HG03095 (cell line): ENCODE measurements around the gene ZCCHC24.
A peak's percentile ranks its signal among the peaks of the same experiment; 100 is the strongest.

Experiments
- ATAC-seq: cut with Tn5 transposase; IDR thresholded peaks from one replicate; pipeline ENCODE4 v1.9.1; 2021; ENCODE audit warnings: moderate library complexity; ENCODE audit not compliant: unreplicated experiment

ZCCHC24 gene

GRCh38 chr10:79445161-79445976, at the start of gene ZCCHC24:
TSS of gene ZCCHC24 (minus strand) at chr10:79445624. CDS start at chr10:79445440, 184 bp downstream.
- ATAC-seq, result peak; percentile 96

DNA sequence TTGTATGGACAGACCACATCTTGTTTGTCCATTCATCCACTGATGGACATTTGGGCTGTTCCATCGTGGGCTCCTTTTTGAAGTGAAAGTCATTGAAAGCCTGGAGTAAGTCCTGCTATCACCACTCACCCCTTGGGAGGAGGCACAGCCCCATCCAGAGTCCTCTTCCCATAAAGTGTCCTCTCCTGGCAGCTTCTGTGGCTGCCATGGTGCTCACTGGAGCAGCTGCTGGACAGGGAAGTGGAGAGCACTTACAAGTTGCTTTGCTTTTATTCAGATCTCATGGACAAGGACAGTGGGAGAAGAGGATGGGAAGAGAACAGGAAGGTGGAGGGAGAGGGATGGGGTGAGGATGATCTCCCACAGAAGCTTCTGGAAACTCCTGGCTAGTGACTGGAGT, 48.4 kb upstream of the ZCCHC24 start:
- no peak for ATAC-seq

DNA sequence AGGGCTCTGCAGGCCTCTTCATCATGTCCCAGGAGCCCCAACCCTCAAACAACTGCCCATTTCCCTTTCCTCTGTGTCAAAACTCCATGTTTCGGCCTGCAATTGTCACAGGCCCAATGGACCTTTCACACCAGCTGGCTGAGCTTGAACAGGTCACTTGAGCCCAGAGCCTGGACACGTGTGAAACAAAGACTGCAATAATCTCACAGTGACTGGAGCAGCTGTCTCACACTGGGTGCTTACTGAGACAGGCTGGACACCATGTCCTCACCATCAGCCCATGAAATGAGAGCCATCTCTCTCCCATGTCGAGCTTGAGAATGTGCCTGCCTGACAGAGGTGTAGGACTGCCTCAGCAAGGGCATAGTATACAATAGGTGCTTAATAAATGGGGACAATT, 47.4 kb upstream of the ZCCHC24 start:
- ATAC-seq, result no peak

GRCh38 chr10:79492256-79492655, 46.8 kb upstream of the ZCCHC24 start:
- ATAC-seq, result no peak

DNA sequence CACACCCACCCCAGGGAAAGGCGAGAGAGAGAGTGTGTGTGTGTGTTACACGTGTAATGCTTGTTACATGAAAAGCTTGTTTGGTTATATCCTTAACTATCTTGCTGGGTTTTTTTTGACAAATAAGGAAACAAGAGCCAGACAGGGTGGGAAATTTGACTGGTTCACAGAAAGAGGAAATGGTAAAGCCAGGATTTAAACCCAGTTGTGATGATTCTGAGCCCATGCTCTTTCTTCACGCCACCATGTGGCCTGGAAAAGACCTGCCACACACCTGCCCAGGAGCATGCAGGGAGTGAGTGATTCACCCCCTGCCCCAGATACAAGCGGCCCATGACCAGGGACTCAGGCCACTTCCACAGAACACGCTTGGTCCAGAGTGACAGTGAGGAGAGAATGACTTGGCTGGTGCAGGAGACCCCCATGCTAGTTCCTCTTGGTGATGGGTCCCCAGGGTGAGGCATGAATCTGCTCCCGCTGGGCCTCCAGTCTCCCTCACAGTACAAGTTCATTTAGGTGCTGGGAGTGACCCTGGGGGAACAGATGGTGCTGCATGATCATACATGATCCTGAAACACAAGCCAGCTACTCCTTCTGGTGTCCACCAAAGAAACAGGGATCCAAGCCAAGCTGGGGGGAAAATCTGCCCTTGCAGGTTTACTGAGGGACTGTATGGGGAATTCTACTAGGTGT, 45.9 kb upstream of the ZCCHC24 start:
- no peak for ATAC-seq

DNA sequence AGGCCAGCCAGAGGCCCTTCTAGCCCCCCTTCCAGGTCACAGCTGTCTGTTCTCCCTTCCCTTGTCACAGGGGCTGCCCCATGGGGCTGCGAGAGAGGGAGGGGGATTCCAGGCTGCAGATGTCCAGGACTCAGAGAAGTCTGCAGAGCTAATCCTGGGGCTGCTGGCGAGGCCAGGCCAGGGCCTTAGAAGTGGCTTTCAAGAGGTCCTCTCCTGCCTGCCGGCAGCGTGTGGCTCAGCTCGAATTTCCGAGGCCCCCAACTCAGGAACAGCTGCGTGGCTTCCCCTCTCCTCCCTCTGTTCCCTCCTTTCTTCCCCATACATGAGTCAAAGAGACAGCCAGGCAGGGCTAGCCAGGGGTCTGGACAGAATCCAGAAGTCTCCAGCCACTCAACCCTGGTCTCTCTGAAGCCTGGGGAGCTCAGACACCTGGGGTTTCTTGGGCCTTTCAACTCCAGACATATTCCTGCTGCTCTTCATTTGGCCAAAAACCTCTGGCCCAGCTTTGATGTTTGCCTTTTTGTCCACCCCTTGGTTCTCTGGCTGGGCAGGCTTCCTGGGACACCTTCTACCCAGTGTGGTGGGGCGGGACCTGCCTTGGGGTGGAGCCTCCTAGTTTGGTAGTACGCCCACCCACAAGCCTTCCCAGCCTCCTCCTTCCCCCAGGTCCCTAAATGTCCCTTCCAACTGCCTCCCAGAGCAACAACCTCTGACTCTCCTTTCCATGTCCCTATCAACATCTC, 45.1 kb upstream of the ZCCHC24 start:
- ATAC-seq, result no peak

DNA sequence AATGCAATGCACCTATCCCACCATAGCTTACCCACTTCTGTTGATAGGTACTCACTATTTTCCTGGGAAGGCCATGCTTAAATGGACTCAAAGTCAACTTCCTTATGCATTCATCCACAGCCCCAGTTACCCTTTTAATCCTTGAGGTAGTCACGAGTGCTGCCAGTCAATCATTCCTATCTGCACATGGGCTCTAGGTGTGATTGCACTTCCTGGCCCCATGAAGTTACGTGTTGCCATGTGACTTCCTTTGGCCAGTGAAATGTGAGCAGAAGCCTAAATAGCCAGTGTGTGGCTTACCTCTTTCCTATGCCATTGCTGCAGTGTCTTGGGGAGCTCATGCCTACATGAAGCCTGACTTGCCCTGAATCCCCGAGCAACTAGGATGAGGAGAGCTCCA, 43.4 kb upstream of the ZCCHC24 start:
- no peak for ATAC-seq

DNA sequence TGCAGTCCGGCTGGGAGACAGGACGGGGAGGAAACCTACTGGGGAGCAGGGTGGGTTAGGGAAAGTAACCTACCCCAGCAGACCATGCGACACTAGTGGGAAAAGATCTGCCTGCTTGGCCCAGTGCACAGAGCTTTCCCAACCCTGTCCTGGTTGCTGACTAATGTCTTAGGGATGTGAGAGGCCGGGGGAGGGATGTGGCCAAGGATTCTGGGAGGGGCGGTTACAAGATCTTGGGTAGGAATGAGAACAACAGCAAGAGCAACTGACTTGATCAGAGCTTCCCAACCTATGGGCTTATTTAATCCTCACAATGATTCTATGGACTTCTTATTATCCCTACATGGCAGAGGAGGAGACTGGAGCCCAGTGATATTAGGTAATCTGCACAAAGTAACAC, 42.9 kb upstream of the ZCCHC24 start:
- ATAC-seq, result no peak

DNA sequence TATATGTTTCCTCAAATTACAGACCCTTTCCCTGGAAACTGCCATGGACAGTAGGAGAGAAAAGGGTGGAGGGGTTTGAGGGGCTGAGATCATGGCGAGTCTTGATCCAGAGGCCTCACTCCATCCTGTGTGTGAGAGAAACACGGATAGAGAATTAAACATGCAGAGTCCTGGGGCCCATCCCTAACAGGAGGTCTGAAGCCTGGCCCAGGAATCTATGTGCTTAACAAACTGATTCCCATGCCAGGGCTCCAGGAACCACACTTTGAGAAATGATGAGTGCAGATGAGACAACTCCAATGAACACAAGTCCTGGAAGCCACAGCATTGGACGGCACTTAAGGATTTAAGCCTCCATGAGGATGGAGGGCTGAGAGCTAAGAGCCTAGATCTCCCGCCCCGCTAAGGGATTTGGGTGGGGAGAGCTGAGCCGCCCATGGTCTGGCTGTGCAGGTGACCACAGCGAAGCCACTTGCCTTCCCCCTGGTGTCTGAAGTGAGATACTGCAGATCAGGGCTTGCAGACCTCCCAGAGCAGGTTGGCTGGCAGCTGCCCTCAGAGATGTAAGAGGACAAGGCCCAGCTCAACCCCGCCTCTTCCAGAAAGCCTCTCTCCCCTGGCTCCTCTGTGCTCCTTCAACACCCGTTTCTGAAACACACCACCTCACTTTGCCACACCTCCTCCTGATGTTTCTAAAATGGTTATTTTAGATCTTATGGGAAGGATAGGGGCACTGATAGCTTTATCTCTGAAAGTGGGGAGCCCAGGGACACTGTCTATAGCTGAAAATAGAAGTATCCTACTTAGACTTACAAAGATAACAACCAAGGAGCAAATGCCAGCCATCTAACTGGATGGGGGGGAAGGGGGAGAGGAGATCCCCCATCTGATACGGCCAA, 42.1 kb upstream of the ZCCHC24 start:
- peak; percentile 82 for ATAC-seq

GRCh38 chr10:79484476-79484875, 39.1 kb upstream of the ZCCHC24 start:
- ATAC-seq, result no peak

GRCh38 chr10:79483948-79484347, 38.5 kb upstream of the ZCCHC24 start:
- no peak for ATAC-seq

DNA sequence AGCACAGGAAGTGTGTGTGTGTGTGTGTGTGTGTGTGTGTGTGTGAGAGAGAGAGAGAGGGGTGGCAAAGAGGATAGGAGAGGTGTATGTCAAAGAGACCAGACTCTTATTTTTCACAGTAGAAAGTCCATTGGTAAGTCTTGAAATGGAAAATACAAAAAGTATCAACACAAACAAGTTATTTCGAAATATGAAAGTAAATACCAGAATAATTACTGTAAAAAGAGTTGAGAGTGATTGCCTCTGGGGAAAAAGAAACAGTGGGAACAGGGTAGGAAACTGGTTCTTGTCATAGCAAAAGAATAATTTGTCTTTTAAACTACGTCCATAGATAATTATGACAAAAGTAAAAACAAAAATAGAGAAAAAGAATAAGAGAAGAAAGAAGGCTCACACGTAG, 37.9 kb upstream of the ZCCHC24 start:
- ATAC-seq, result no peak

DNA sequence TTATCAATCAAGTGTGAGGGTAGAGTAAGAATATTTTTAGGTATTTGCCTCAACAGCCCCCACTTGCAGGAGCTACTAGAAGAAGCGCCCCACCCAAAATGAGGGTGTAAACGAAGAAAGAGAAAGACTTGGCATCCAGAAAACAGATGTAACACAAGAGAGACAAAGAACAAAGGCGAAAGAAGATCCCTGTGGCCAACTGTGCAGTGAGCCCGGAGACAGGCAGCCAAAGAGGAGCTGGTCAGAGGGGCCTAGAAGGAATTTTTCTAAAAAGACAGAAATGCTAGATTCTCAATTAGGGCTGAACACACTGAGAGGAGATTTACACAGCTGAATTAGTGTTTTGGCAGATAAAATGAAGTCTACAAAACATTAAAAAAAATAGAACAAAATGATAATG, 37.3 kb upstream of the ZCCHC24 start:
- no peak for ATAC-seq

DNA sequence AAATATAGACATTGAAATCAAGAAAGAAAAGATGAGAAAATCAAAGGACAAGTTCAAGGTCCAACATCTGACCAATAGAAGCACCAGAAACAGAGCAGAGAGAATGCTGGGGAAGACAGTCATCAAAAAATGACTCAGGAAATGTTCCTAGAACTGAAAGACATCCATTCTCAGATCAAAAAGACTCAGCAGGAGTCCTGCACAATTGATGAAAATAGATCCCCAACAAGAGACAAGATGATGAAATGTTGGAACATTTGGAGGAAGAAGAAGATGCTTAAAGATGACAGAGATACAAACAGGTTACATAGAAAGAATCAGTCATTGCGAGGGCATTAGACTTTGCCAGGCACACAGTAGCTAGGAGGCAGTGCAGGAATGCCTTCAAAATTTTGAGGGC, 36.9 kb upstream of the ZCCHC24 start:
- ATAC-seq, result no peak

DNA sequence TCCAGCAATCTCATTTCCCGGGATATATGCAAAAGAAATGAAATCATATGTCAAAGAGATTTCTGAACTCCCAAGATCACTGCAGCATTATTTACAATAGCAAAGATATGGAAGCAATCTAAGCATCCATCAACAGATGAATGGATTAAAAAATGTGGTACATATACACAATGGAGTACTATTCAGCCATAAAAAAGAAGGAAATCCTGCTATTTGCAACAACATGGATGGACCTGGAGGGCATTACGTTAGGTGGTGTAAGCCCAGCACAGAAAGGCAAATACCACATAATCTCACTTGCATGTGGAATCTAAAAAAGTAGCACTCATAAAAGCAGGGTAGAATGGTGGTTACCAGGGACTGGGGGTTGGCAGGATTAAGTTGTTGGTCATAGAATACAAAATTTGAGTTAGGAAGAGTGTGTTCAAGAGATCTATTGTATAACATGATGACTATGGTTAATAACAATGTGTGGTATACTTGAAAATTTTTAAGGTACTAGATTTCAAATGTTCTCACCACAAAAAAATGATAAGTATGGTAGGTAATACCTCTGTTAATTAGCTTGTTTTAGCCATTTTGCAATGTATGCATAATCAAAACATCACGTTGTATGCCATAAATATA, 34.0 kb upstream of the ZCCHC24 start:
- no peak for ATAC-seq

- ATAC-seq, result no peak
These were observed 32.0 kb upstream of the ZCCHC24 start for GRCh38 chr10:79477456-79477855.

- no peak for ATAC-seq
These were observed 31.2 kb upstream of the ZCCHC24 start for GRCh38 chr10:79476645-79477044.

- no peak for ATAC-seq
These were observed 30.5 kb upstream of the ZCCHC24 start for GRCh38 chr10:79475877-79476276.

DNA sequence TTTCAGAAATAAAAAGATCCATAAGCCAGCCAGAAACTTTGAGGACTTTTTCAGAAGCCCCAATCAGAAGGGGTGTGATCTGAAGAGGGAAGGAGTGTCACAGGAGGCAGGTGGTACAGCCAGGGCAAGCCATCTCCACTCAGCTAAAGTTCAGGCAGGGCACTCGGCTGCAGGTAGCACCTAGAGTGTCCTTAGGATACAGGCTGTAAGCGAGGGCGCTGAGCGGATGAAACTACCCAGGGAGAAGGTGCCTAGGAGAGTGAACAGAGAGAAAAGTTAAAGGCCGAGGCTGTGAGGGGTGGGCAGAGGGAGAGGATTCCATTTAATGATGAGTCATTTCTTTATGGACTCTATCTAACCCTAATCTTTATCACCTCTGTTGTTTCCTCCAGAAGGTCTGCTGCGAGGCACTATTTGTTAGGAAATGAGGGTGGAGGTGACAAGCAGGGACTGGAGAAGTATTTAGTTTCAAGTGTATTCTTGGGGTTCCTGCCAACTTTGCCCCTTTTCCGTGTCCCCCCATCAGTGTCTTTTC, 29.8 kb upstream of the ZCCHC24 start:
- no peak for ATAC-seq

- ATAC-seq, result no peak
These were observed 28.2 kb upstream of the ZCCHC24 start for GRCh38 chr10:79473496-79474095.
